Kasumi-1 (cell line): ENCODE data around the gene SCN8A.
"Not testable (repeated sequence)": the region's sequence is repeated elsewhere in the genome, so short reads cannot be mapped to it uniquely, and the experiment has no call there.

Source experiments
- DNase-seq, 2 experiments: peaks; one replicate each; lab custom pipeline; 2025; lab: John Stamatoyannopoulos, UW

Gene SCN8A

GRCh38 chr12:51815571-51815970 is 224.5 kb downstream of the SCN8A start:
- DNase-seq = no peak

DNA sequence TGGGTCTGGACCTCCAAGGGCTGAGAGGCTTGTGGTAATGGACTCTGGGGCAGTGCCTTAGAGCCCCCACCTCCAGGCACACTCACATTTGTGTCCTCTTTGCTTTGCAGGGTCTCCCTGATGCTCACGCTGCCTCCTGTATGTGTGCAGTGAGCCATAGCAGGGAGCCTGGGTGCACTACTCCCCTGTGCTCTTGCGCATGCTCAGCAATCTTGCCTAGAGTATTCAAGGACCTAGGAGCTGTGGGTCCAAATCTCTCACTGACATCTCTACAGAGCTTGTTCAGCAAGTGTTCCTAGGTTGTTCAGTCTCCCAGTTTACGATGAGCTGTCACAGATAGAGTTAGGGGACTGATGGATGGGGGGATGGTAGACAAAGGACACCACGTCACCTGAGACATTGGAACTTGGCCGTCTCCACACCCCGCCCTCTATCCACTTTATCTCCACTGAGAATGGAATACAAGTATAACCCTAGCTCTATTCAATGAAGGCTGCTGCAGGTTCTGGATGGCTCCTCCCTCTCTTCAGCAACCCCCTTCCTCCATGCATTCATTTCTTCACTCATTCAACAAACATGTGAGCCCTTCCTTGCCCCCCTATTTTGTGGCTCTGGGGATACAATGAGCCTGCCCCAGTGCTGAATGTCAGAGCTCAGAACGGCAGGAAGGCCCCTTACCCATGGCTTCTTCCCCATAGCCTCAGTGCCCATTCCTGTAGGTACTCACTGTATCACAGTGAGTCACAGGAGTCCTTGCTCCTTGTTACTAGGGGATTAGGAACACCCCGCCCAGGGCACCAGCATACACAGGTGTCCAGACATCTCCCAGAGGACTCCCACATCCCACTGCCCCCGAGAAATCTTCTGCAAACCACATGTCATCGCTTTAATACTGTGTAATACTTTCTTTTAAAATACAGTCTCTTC is 226.3 kb downstream of the SCN8A start:
- no peak for DNase-seq

GRCh38 chr12:51818086-51818485 is 227.1 kb downstream of the SCN8A start:
- DNase-seq = no peak

DNA sequence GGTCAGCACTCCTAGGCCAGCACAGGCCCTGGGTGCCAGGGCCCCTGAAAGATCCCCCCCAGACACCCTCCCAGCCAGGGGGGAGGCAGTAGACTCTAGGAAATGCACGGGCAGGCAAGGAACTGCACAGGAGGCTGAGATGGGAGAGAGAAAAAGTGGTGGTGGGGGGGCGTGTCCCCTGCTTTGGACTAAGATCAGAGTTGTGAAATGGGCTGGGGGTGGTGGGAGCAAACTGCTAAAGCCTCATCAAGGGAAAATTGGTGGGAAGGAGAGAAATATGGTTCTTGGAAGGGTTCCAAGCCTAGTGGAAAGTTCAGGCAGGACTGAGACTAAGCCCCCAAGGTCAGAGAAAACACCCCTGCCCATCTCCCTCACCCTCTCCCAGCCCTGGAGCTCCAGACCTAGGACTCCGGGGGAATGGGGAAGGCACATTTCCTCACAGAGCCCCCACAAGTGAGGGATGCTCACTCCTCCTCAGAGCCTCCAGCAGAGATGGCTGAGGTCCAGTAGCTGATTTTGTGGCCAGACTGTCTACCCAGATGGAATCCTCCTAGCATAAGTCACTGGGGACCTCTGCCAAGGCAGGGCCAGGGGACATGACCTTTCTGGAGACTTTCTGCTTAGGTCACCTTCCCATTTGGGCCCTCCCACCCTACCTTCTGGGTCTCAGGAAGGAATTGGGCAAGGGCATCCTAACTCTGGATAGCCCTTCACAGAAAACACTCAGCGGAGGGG is 227.7 kb downstream of the SCN8A start:
- DNase-seq = no peak

- no peak for DNase-seq
Observed at GRCh38 chr12:51819736-51820525, 228.9 kb downstream of the SCN8A start.

GRCh38 chr12:51820526-51821439 is 229.8 kb downstream of the SCN8A start:
- DNase-seq = no peak

DNA sequence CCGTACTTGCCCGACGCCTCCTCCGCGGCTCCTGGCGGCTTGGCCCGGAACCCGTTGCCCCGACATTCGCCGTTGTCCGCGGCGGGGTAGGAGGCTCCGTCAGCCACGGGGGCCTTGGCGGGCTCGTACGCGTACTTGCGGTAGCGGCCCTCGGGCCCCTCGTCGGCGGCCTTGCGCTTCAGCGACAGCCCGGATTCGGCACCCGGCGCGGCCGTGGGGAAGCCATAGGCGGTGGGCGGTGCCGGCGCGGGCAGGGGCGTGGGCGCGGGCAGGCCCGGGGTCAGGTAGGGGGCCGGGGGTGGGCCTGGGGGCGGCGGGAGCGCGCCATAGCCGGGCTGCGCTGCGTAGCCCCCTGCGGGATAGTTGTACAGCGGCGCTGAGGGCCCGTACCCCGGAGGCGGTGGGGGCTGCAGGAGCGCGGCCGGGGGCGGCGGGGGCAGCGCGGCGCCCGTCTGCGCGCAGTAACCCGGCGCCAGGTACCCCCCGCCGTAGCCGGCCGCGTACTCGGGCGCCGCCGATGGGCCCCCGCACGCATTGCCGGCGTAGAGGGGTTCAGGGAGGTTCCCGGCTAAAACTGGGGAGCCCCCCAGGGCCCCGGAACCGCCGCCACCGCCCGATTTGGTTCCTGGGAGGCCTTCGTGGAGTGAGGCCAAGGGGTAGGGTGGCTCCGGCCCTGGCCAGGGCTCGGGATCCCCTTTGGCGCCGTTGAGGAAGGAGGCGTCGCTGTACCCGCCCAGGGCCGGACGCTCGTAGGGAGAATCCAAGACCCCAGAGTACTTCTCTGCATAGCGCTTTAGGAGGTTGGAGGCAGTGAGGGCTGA is 230.6 kb downstream of the SCN8A start:
- DNase-seq = no peak

DNA sequence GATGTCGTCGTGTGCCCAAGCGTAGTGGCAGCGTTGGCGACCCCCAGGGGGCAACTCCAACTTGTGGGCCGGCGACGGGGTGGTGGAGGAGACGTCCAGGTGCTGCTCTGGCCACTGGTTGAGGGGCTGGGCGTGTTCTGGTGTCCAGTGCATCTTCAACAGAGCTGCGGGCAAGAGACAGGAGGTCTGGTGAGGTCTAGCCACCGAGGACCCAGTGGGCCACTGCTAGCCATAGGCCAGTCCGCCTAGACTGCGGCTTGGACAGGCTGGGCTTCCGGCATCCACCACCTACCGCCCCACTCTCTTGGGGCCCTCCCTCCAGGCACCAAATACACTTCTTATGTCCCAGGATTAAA is 231.2 kb downstream of the SCN8A start:
- DNase-seq = no peak

DNA sequence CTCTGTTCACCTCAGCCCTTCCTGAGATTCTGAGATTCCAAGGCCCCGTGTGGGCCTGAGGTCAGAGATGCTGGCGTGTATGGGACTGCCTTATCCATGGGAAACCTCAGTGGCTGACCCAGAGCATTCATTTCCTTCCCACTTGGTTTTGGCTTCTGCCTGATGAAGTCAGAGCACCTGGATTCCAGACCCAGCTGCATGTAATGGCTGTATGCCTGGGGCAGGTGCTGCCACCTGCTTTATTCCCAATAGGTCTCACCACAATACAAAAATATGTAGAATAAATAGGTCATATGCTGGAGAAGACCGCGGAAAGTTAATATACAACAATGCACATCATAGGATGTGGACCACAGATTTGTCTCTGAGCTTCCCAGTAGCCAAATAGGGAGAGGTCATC is 231.9 kb downstream of the SCN8A start:
- no peak for DNase-seq

DNA sequence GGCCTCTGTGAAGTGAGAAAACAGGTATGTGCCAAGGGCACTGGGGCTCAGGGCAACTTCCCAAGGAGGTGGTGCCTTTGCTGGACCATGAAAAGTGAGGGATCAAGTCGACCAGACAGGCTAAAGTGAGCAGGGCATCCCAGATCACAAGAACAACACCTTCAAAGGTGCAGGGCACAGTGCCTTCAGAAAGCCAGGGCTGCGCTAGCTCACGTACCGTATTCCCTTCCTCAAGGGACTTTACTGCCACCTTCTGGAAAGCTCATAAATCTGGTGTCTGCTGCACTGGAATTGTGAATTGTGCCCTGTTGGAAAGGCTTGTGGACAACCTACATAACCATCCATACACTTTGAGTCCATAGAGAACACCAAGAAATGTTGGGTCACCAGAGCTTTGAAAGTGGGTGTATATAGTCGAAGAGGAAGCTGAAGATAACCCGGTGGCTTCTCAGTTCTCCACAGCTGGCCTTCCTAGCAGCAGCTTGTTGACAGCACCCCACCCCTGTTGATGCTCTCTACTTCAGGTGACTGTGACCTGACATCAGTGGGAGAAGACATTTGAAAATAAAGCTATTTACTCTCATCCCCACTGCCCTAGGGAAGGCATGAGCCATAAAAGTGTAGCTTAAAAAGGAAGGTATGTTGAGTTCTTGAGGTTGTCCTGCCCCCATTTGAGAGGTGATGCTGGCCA is 233.0 kb downstream of the SCN8A start:
- peak; percentile 64 to 79 for DNase-seq

- DNase-seq = no peak
Observed at GRCh38 chr12:51825216-51825615, 234.2 kb downstream of the SCN8A start.

DNA sequence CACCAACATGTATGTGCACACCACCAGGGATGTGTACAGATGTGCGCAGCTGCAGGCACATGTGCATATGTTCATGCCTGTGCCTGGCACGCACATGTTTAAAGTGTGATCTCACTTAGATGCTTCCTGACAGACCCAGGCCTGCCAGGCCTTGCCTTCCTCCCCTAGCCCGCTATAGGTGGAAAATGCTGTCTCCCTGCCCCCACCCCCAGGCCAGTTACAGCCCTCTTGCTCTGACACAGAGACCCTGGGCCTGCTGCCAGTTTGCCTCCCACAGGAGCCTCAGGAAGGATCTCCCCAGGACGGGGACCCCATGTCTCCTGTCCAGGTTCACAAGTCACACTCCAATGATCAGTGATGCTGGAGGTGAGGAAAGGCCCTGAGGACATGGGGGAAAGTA is 235.8 kb downstream of the SCN8A start:
- DNase-seq = no peak

DNA sequence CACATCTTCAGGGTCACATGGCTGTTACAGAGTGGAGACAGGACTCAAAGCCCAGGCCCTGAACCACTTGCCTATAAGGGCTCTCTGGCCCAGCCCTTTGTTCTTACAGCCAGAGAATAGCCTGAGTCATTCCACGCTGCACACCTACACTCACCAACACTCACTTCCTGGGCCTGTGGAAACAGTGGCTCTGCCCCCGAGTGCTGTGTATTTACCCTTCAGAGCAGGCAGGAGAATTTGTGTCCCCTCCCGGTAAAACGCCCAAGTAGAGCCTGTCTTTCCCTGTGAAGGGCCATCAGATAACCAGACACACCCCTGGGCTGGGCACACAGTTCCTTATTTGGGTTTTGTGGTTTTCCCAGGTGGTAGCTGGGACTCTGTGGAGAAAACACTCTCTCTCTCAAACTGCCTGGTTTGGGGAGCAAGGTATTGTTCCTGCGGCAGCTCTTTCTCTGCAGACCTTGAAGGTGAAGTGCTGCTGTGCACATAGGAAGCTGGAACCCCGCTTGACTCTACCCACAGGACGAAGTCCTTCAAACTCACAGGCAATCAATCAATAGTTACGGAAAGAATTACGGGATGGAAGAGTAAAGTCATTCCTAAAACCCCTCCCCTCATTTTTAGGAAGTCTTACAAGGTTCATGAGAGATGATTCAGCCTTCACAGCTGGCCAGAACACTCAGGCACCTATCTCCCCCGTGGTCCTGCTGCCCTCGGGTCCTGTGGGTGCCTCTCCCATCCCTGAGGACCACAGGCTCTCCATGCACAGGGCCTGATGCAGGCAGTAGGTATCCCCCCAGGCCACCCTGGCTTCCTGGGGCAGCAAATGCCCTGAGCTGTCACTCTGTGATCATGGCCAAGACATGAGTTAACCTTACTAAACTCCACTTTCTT is 237.1 kb downstream of the SCN8A start:
- no peak for DNase-seq

- DNase-seq = no peak
Observed at GRCh38 chr12:51829011-51829481, 238.0 kb downstream of the SCN8A start.

DNA sequence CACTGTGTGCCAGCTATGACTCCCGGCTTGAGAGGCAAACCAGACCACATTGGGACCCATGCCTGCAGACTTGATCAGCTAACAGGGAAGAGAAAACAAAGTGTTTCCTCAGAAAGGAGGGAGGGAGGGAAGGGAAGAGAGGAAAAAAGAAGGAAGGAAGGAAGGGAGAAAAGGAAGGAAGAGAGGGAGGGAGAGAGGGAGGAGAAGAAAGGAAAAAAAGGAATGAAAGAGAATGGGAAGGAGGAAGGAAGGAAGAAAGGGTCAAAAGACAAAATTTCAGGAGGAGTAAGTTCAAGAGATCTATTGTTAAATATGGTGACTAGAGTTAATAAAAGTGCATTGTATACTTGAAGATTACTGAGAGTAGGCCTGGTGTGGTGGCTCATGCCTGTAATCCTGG is 238.6 kb downstream of the SCN8A start:
- DNase-seq = no peak

- DNase-seq = not testable (repeated sequence)
Observed at GRCh38 chr12:51831817-51832216, 240.8 kb downstream of the SCN8A start.

DNA sequence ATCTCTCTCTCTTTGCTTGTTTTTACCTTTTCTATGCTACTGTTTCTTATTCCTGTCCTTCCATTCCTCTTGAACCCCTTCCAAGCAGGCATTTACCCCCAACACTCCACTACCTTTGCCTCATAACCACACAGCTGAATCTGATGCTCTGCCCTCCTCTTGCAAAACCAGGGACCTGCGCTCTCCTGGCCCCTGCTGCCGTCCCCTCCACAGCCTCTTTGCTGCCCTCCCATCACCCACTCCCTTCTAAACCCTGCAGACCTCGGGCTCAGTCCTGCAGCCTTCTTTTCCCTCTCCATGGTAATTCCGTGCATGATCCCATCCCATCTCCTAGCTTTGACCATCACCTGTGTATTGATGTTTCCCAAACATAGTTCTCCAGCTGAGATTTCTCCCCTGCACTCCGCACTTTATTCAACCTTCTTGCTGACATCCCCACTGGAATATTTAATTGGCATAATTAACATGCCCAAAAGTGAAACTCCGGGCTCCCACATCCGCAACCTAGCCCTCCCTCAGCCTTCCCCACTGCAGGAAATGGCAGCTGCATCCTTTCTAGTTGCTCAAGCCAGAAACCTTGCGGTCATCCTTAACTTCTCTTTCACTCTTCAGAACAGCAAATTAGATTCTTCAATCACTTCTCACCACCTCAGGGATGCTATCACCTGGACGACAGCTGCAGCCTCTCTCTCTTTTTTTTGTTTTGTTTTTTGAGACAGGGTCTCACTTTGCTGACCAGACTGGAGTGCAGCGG is 241.5 kb downstream of the SCN8A start:
- peak; percentile 38 to 50 for DNase-seq
